NCI-H748 (cell line): Measurements from ENCODE around the gene SPTBN5.
A peak's percentile ranks its signal among the peaks of the same experiment; 100 is the strongest.

ENCODE experiments used
- DNase-seq: peaks from one replicate; lab custom pipeline; 2025; ENCODE audit not compliant: unreplicated experiment; lab: John Stamatoyannopoulos, UW

SPTBN5 gene

DNA sequence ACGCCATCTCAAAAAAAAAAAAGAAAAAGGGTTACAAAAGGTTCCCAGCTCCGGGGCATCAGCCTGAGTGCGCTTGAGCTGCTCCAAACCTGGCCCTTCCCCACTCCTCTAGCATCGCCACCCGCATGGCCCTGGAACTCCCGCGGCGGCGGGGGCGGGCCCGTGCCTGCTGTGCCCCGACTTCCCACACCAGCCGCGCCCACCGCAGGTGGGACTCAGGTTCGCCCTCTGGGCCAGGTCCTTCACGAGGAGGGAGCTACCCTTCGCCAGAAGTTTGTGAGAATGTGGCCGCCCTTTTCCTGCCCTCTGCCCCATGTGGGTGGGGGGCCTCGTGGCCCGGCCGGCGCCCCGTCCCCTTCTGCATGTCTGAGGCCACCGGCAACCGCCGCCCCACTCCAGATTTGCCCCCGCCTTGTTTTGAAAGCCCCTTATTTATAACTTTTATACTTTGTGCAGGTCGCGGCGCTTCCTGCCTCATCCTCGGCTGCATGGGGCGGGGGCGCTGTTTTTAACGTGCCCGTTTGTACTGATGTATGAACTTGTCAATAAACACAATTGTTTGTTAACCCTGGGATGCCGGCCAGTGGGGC is 66.5 kb downstream of the SPTBN5 start:
- DNase-seq: peak; percentile 48

- no peak for DNase-seq
Observed at GRCh38 chr15:41825572-41826535, 68.0 kb downstream of the SPTBN5 start.

- DNase-seq: no peak
Observed at GRCh38 chr15:41825145-41825544, 68.7 kb downstream of the SPTBN5 start.

GRCh38 chr15:41824062-41824745 is 69.6 kb downstream of the SPTBN5 start:
- no peak for DNase-seq

- no peak for DNase-seq
Observed at GRCh38 chr15:41823502-41823901, 70.4 kb downstream of the SPTBN5 start.

- no peak for DNase-seq
Observed at GRCh38 chr15:41822957-41823356, 70.9 kb downstream of the SPTBN5 start.

GRCh38 chr15:41822471-41822870 is 71.4 kb downstream of the SPTBN5 start:
- DNase-seq: no peak

GRCh38 chr15:41821831-41822230 is 72.0 kb downstream of the SPTBN5 start:
- DNase-seq: no peak

GRCh38 chr15:41820791-41821423 is 72.9 kb downstream of the SPTBN5 start:
- no peak for DNase-seq

GRCh38 chr15:41819455-41820050 is 74.3 kb downstream of the SPTBN5 start:
- no peak for DNase-seq

GRCh38 chr15:41817781-41818180 is 76.1 kb downstream of the SPTBN5 start:
- no peak for DNase-seq

DNA sequence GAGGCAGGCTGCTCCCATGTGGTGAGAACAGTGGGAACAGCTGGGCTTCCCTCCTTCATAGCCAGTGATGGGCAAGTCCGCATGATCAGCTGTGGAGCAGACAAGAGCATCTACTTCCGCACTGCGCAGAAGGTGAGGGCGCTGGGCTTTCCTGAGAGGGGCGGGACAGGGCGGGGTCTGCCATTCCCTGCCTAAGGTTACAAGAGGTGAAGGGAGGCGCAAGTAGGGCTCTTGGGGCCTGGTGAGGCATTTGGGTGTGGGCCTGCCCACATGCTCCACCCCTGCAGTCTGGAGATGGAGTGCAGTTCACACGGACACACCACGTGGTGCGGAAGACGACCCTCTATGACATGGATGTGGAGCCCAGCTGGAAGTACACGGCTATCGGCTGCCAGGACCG is 76.5 kb downstream of the SPTBN5 start:
- DNase-seq: no peak

- DNase-seq: no peak
Observed at GRCh38 chr15:41816788-41817187, 77.1 kb downstream of the SPTBN5 start.

GRCh38 chr15:41814534-41814933 is 79.3 kb downstream of the SPTBN5 start:
- no peak for DNase-seq

GRCh38 chr15:41813426-41813825 is 80.4 kb downstream of the SPTBN5 start:
- no peak for DNase-seq

- no peak for DNase-seq
Observed at GRCh38 chr15:41812820-41813375, 81.0 kb downstream of the SPTBN5 start.

DNA sequence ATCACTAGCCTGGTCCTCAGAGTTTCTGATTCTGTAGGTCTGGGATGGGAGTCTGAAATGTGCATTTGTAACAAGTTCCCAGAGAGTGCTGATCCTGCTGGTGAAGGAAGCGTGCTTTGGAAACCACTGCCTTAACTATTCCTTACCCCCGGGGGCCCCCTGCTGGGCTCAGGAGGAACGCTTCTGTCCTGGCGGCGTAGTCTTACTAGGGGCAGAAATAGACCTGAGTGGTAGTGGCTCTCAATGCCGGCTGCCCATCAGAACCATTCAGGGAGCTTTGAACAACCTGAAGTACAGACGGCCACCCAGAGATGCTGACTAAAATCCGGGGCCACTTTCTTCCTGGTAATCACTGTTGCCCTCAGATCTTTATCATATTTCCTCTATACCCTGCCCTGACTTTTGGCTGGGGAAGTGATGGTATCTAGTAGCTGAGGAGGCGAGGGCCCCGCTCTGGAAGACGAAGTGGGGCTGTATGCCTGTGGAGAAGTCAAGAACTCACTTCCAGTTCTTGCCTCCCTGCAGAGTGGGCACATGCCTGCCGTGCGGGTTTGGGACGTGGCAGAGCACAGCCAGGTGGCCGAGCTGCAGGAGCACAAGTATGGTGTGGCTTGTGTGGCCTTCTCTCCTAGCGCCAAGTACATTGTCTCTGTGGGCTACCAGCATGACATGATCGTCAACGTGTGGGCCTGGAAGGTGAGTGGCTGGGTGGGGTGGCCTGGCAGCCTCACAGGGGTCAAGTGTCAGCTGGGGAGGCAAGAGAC is 82.2 kb downstream of the SPTBN5 start:
- peak; percentile 17 for DNase-seq

- DNase-seq: no peak
Observed at GRCh38 chr15:41810651-41811431, 83.0 kb downstream of the SPTBN5 start.
